Measurements from ENCODE around the gene ERN1. TPM values are rescaled to one million over a fixed set of nuclear protein-coding genes. Genes with fewer than 3 reads are reported as not detected.

Gene ERN1
- 9.2 and 9.8 TPM in 2 replicates for total RNA-seq (2014; rRNA removed; shearing (Covaris generic))

DNA sequence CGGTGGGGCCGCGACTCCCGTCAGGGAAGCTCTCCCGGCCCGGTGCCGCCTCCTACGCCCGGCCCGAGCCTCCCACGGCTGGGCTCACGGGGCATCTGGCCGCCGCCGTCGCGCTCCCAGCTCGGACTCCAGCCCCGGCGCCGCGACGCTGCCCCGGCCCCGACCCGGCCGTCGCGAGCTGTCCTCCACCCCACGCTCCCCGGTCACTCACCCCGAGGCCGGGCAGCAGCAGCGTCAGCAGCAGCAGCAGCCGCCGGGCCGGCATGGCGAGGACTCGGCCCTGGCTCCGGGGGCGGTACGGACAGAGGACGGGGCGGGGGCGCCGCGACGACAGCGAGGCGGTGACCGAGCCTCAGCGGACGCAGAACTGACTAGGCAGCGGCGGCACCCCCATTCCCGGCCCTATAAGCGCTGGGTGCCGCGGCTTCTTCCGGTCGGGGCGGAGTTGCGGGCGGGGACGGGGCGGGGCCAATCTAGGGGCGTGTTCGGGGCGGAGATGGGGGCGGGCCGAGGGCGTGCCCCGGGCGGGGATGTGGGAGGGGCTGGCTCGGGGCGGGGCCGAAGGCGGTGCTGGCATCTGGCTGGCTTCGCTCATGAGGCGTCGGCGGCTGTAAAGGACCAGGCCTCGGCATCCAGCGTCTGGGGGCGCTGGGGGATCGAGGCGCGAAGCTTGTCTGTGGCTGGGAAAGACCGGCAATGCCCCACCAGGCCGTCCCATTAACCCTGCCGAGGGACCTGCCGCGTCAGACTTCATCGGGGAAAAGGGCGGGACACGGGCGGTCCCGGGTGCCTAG is at the start of gene ERN1:
ERN1 (minus strand) TSS at position 380 of the 794 bp plus-strand sequence; CDS start at position 265, 115 bp downstream.

GRCh38 chr17:64020056-64020766 is 109.7 kb downstream of the ERN1 start, which contains the start of gene ICAM2:
Gene ICAM2, minus strand, starts transcription at chr17:64020633. Its CDS starts 13,942 bp downstream, at chr17:64006691.

DNA sequence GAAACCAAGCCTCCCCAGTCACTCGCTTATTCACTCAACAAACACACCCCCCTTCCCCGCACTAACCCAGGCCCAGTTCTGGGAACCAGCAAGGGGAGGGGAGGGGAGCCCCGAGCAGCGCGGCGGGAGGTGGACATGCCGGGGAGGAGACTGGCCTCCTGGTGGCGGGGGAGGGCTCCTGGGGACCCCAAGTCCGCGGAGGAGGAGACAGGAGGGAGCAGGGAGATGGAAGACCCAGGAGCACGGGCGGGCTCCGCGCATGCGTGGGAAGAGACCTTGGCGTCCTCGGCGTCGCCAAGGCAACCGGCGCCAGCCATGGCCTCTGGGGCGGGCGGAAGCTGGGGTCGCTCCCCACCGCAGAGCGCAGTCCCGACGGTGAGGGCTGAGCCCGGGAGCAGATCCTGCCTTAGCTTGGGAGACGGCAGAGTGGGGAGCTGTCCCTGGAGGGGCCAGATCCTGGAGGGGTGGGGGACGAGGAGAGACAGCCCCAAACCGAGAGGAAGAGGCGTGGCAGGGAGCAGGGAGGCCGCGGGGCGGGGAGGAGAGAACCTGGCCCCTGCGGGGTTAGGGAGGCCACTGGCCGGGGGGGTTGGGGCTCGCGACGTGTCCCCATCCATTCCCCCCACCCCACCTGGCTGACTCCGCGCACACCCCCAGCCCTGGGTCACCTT is 131.8 kb downstream of the ERN1 start, which contains the start of gene PRR29:
PRR29 (plus strand) TSS at position 302 of the 671 bp plus-strand sequence; CDS start at position 316, 14 bp downstream.

Small RNA genes lying within 50 kb of the gene (small RNA-seq; reads per million reads assigned to genes)
- 126,129 reads per million, percentile 100 among the genes with 10 or more reads in this experiment for gene SNORD104

Other genes starting within 250 kb of the ERN1 start
- not detected in 2 replicates for gene GH2, start 248.2 kb downstream of the ERN1 start, total RNA-seq (2014; rRNA removed; shearing (Covaris generic))
- not detected in 2 replicates for gene CSH1, start 233.6 kb downstream of the ERN1 start, total RNA-seq (2014; rRNA removed; shearing (Covaris generic))
- gene CSHL1, start 218.9 kb downstream of the ERN1 start, total RNA-seq (2014; rRNA removed; shearing (Covaris generic)): not detected in 2 replicates
- gene GH1, start 211.3 kb downstream of the ERN1 start, total RNA-seq (2014; rRNA removed; shearing (Covaris generic)): not detected in 2 replicates
- gene CD79B, start 197.8 kb downstream of the ERN1 start, total RNA-seq (2014; rRNA removed; shearing (Covaris generic)): not detected in 2 replicates
- not detected in 2 replicates for gene SCN4A, start 157.2 kb downstream of the ERN1 start, total RNA-seq (2014; rRNA removed; shearing (Covaris generic))
- gene PRR29, start 131.8 kb downstream of the ERN1 start, total RNA-seq (2014; rRNA removed; shearing (Covaris generic)): 0.03 and 0.08 TPM in 2 replicates
- not detected in 2 replicates for gene ICAM2, start 109.5 kb downstream of the ERN1 start, total RNA-seq (2014; rRNA removed; shearing (Covaris generic))
- gene TEX2, start 133.1 kb upstream of the ERN1 start, total RNA-seq (2014; rRNA removed; shearing (Covaris generic)): 12.0 and 15.8 TPM in 2 replicates